PC-3 (cell line): ENCODE results near the gene ZMIZ1. TPM values are rescaled to one million over a fixed set of nuclear protein-coding genes. Genes with fewer than 3 reads are reported as not detected.

ENCODE experiments used
- ATAC-seq: fragments of 200-7000 bp; cut with Tn5 transposase; 2 replicates; pipeline ENCODE4 v1.9.1; 2020; ENCODE audit warnings: mild to moderate bottlenecking, moderate library complexity
- BruUV-seq: library from RNA; stranded (reverse); fragments of 400-500 nt; replicated peaks from 2 replicates; lab custom pipeline; 2021; lab: Mats Ljungman, UMichigan
- CTCF ChIA-PET: fragments of 300-600 bp; sonication (Branson Sonifier 250); formaldehyde crosslinking; loops from one replicate; lab custom pipeline; 2022; ENCODE audit warnings: antibody characterized with exemption; lab: Charles Lee
- POLR2A ChIA-PET: fragments of 300-600 bp; sonication (Branson Sonifier 250); formaldehyde crosslinking; loops from one replicate; lab custom pipeline; 2022; ENCODE audit warnings: antibody characterized with exemption; ENCODE audit not compliant: unreplicated experiment; lab: Charles Lee
- DNase-seq: peaks from one replicate; pipeline ENCODE4 v3.0.0-alpha.2; 2015
- H2AFZ ChIP-seq: fragments of 300-600 bp; sonication (generic); 2 replicates; pipeline ENCODE4 v1.6.0; 2016; ENCODE audit warnings: antibody characterized with exemption, low read length
- H3F3A ChIP-seq: fragments of 300-600 bp; sonication (generic); one replicate; pipeline ENCODE4 v1.6.0; 2017; ENCODE audit warnings: antibody characterized with exemption, low read length, control low read depth, mild to moderate bottlenecking; ENCODE audit not compliant: unreplicated experiment
- H3K27ac ChIP-seq: fragments of 300-600 bp; sonication (generic); 2 replicates; pipeline ENCODE4 v1.5.1; 2016; ENCODE audit warnings: mild to moderate bottlenecking, low read length
- H3K27me3 ChIP-seq: fragments of 300-600 bp; sonication (generic); 2 replicates; pipeline ENCODE4 v1.6.1; 2016; ENCODE audit warnings: low read length, mixed read lengths
- H3K36me3 ChIP-seq: fragments of 300-600 bp; sonication (generic); 2 replicates; pipeline ENCODE4 v1.6.1; 2016; ENCODE audit warnings: low read depth, mixed run types, low read length, mixed read lengths
- H3K4me1 ChIP-seq: fragments of 300-600 bp; sonication (generic); 2 replicates; pipeline ENCODE4 v1.5.1; 2016; ENCODE audit warnings: low read length; ENCODE audit not compliant: insufficient read depth
- H3K4me2 ChIP-seq: fragments of 300-600 bp; sonication (generic); 2 replicates; pipeline ENCODE4 v1.6.0; 2016; ENCODE audit warnings: low read length
- H3K4me3 ChIP-seq: fragments of 300-600 bp; sonication (generic); 2 replicates; pipeline ENCODE4 v1.5.1; 2016; ENCODE audit warnings: mild to moderate bottlenecking, low read length, mixed read lengths
- H3K79me2 ChIP-seq: fragments of 300-600 bp; sonication (generic); 2 replicates; pipeline ENCODE4 v1.6.1; 2017; ENCODE audit warnings: low read length, mixed read lengths
- H3K9ac ChIP-seq: fragments of 300-600 bp; sonication (generic); 2 replicates; pipeline ENCODE4 v1.6.0; 2016; ENCODE audit warnings: mild to moderate bottlenecking, low read length
- H3K9me2 ChIP-seq: fragments of 300-600 bp; sonication (generic); replicated peaks from 2 replicates; pipeline ENCODE4 v1.6.1; 2016; ENCODE audit warnings: mixed run types, low read length, mixed read lengths
- H3K9me3 ChIP-seq: fragments of 300-600 bp; sonication (generic); 2 replicates; pipeline ENCODE4 v1.6.1; 2016; ENCODE audit warnings: low read length, mixed read lengths
- H4K20me1 ChIP-seq: fragments of 300-600 bp; sonication (generic); 2 replicates; pipeline ENCODE4 v1.6.1; 2016; ENCODE audit warnings: low read length, mixed read lengths
- EZH2 ChIP-seq: fragments of 300-600 bp; sonication (generic); IDR thresholded peaks from one replicate; pipeline ENCODE4 v1.6.1; 2017; ENCODE audit warnings: antibody characterized with exemption, mild to moderate bottlenecking, low read length; ENCODE audit not compliant: unreplicated experiment
- EZH2phosphoT487 ChIP-seq: fragments of 300-600 bp; sonication (generic); IDR thresholded peaks from 2 replicates; pipeline ENCODE4 v1.6.1; 2018; ENCODE audit warnings: mild to moderate bottlenecking, antibody characterized with exemption, low read length, borderline replicate concordance
- intact Hi-C: fragments of 100-400 bp; cut with micrococcal nuclease; formaldehyde crosslinking; loops from 2 replicates; pipeline ENCODE4 v1.9.0; 2023
- total RNA-seq: library from RNA; depleted of rRNA; stranded (reverse); fragments of >200 nt; gene quantifications from 2 replicates; pipeline ENCODE4 v1.2.3, GENCODE V29; 2014
- TF ChIP-seq, protein P1 (sequence below): fragments of 300-600 bp; sonication (generic); conservative IDR thresholded peaks from 2 replicates; pipeline ENCODE4 v1.5.1; 2017; ENCODE audit warnings: antibody characterized with exemption, low read depth, mild to moderate bottlenecking, low read length

The ZMIZ1 gene
- total RNA-seq, 1 experiment from 2014 or later = 55.4 TPM

GRCh38 chr10:79168210-79168609, 99.4 kb downstream of the ZMIZ1 start:
- no peak overlapping the region for H3K9ac ChIP-seq
- no peak for DNase-seq
- H3K79me2 ChIP-seq = 0 out of 2 replicates have a peak, but pooled peaks cover 6% of the 10 kb centered on the region
- no peaks in the 10 kb centered on the region for H3K9me3 ChIP-seq
- BruUV-seq = no TSS peak
- no peaks in the 10 kb centered on the region for H3K27me3 ChIP-seq
- H3K4me3 ChIP-seq = no peak overlapping the region
- intact Hi-C loops = no loop called here
- CTCF ChIA-PET = no interaction called here
- ATAC-seq = no peak
- H4K20me1 ChIP-seq = no peaks in the 10 kb centered on the region
- no peak overlapping the region for H3K27ac ChIP-seq
- H3K9me2 ChIP-seq = no peaks in the 10 kb centered on the region
- H3K36me3 ChIP-seq = peaks cover 15% of the 10 kb centered on the region; the same call in 1 of the 2 replicates
- no peaks in the 10 kb centered on the region for H3F3A ChIP-seq
- H2AFZ ChIP-seq = no peak overlapping the region
- TF ChIP-seq EZH2 (no peak), EZH2phosphoT487 (no peak)
- TF ChIP-seq, protein P1, sequence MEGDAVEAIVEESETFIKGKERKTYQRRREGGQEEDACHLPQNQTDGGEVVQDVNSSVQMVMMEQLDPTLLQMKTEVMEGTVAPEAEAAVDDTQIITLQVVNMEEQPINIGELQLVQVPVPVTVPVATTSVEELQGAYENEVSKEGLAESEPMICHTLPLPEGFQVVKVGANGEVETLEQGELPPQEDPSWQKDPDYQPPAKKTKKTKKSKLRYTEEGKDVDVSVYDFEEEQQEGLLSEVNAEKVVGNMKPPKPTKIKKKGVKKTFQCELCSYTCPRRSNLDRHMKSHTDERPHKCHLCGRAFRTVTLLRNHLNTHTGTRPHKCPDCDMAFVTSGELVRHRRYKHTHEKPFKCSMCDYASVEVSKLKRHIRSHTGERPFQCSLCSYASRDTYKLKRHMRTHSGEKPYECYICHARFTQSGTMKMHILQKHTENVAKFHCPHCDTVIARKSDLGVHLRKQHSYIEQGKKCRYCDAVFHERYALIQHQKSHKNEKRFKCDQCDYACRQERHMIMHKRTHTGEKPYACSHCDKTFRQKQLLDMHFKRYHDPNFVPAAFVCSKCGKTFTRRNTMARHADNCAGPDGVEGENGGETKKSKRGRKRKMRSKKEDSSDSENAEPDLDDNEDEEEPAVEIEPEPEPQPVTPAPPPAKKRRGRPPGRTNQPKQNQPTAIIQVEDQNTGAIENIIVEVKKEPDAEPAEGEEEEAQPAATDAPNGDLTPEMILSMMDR = no peak
- POLR2A ChIA-PET = interaction anchor here (0.7 kb wide), 1 partner anchor 17 kb away, joined by 3 read pairs; no protein-coding TSS in a partner anchor
- peaks cover 6% of the 10 kb centered on the region for H3K4me1 ChIP-seq
- no peak overlapping the region for H3K4me2 ChIP-seq

GRCh38 chr10:79170226-79170752, 101.5 kb downstream of the ZMIZ1 start:
- ChIA-PET POLR2A (no interaction called here), CTCF (no interaction called here)
- no peak for ATAC-seq
- Histone ChIP-seq H3K4me1 (no peaks in the 10 kb centered on the region), H2AFZ (no peak overlapping the region), H3K27ac (no peak overlapping the region), H4K20me1 (no peaks in the 10 kb centered on the region), H3K36me3 (peaks cover 15% of the 10 kb centered on the region; the same call in 1 of the 2 replicates), H3K4me3 (no peak overlapping the region), H3K9me2 (no peaks in the 10 kb centered on the region), H3K4me2 (no peak overlapping the region), H3K9me3 (no peaks in the 10 kb centered on the region), H3K27me3 (no peaks in the 10 kb centered on the region), H3K79me2 (no peaks in the 10 kb centered on the region), H3F3A (no peaks in the 10 kb centered on the region), H3K9ac (no peak overlapping the region)
- BruUV-seq = no TSS peak
- no peak for TF ChIP-seq EZH2
- no peak for TF ChIP-seq EZH2phosphoT487
- TF ChIP-seq, protein P1 = no peak
- intact Hi-C loops = no loop called here
- no peak for DNase-seq

GRCh38 chr10:79170993-79171392, 102.2 kb downstream of the ZMIZ1 start:
- no peaks in the 10 kb centered on the region for H3K9me2 ChIP-seq
- peaks cover 15% of the 10 kb centered on the region; the same call in 1 of the 2 replicates for H3K36me3 ChIP-seq
- no TSS peak for BruUV-seq
- no peaks in the 10 kb centered on the region for H3K27me3 ChIP-seq
- H2AFZ ChIP-seq = no peak overlapping the region
- intact Hi-C loops = no loop called here
- H3F3A ChIP-seq = no peaks in the 10 kb centered on the region
- DNase-seq = no peak
- H3K4me3 ChIP-seq = no peak overlapping the region
- H3K9me3 ChIP-seq = no peaks in the 10 kb centered on the region
- H3K9ac ChIP-seq = no peak overlapping the region
- no peaks in the 10 kb centered on the region for H3K4me1 ChIP-seq
- H4K20me1 ChIP-seq = no peaks in the 10 kb centered on the region
- H3K4me2 ChIP-seq = no peak overlapping the region
- ChIA-PET CTCF (no interaction called here), POLR2A (interaction anchor here (0.8 kb wide), 1 partner anchor 8 kb away, joined by 3 read pairs; no protein-coding TSS in a partner anchor)
- H3K79me2 ChIP-seq = no peaks in the 10 kb centered on the region
- no peak for ATAC-seq
- no peak overlapping the region for H3K27ac ChIP-seq
- TF ChIP-seq EZH2 (no peak), EZH2phosphoT487 (no peak)
- TF ChIP-seq, protein P1 = no peak
